Thyroid gland (tissue), 4 donors: ENCODE measurements around the gene ACBD5.

Source experiments
- CTCF ChIP-seq, 6 experiments: fragments of 200-600 bp in 3 of 6; fragments of 450-650 bp in 3 of 6; sonication (generic) in 3 of 6; IDR thresholded peaks; one replicate each; pipeline ENCODE4 v1.5.1; 2016 to 2019; ENCODE audit warnings: antibody characterized with exemption in 6 of 6, mild to moderate bottlenecking in 2 of 6, inconsistent platforms in 1 of 6, moderate library complexity in 1 of 6
- POLR2A ChIP-seq, 2 donors: fragments of 450-650 bp; IDR thresholded peaks; one replicate each; pipeline ENCODE4 v1.6.1; 2017; ENCODE audit warnings: antibody characterized with exemption in 2 of 2, mild to moderate bottlenecking in 2 of 2, moderate library complexity in 1 of 2

- TF ChIP-seq CTCF (IDR thresholded peaks at IDR 0.05) (peak in 1 of 6 experiments; percentile 14), POLR2A (IDR thresholded peaks at IDR 0.05) (peak; percentile 78 to 95)
Measured at GRCh38 chr10:27155066-27155754, 85.4 kb downstream of the ACBD5 start, which contains the start of gene MASTL.
